UCSD-AML1 (cell line): ENCODE measurements around the gene TMEM120B.

ENCODE experiments used
- DNase-seq: peaks from one replicate; lab custom pipeline; 2025; ENCODE audit not compliant: unreplicated experiment; lab: John Stamatoyannopoulos, UW

Gene TMEM120B

GRCh38 chr12:121801595-121802484 is 89.3 kb downstream of the TMEM120B start:
- DNase-seq, result peak; percentile 39

GRCh38 chr12:121802485-121802842 is 89.9 kb downstream of the TMEM120B start:
- DNase-seq, result no peak

- DNase-seq, result peak; percentile 92
Measured at GRCh38 chr12:121802843-121803698, 90.5 kb downstream of the TMEM120B start.

- peak; percentile 67 for DNase-seq
Measured at GRCh38 chr12:121803861-121804416, 91.4 kb downstream of the TMEM120B start, which contains the start of gene SETD1B. Gene SETD1B (plus strand): TSS chr12:121804009. CDS start chr12:121804738, 729 bp downstream.

GRCh38 chr12:121804417-121805111 is 92.0 kb downstream of the TMEM120B start:
- DNase-seq, result peak; percentile 31

GRCh38 chr12:121805171-121806008 is 92.8 kb downstream of the TMEM120B start:
- DNase-seq, result no peak

- DNase-seq, result no peak
Measured at GRCh38 chr12:121806009-121806545, 93.5 kb downstream of the TMEM120B start.

- no peak for DNase-seq
Measured at GRCh38 chr12:121806546-121807423, 94.2 kb downstream of the TMEM120B start.

GRCh38 chr12:121807642-121808347 is 95.2 kb downstream of the TMEM120B start:
- no peak for DNase-seq

GRCh38 chr12:121808623-121809022 is 96.1 kb downstream of the TMEM120B start:
- no peak for DNase-seq

GRCh38 chr12:121809712-121810116 is 97.2 kb downstream of the TMEM120B start:
- DNase-seq, result no peak

- DNase-seq, result no peak
Measured at GRCh38 chr12:121810234-121810817, 97.8 kb downstream of the TMEM120B start.

- DNase-seq, result no peak
Measured at GRCh38 chr12:121810833-121811433, 98.4 kb downstream of the TMEM120B start.

GRCh38 chr12:121811434-121812319 is 99.1 kb downstream of the TMEM120B start:
- peak; percentile 73 for DNase-seq

GRCh38 chr12:121812320-121812871 is 99.8 kb downstream of the TMEM120B start:
- no peak for DNase-seq
